Activated naive CD8-positive, alpha-beta T cell treated with anti-CD3 and anti-CD28 coated beads, Interleukin-2, amount 10 ng/mL, durations not matched to agents 7 days and 5 days (primary cell): Measurements from ENCODE around the gene EFNA2. TPM values are rescaled to one million over a fixed set of nuclear protein-coding genes. Genes with fewer than 3 reads are reported as not detected.

ENCODE experiments used
- ATAC-seq: fragments of 150-1000 bp; cut with Tn5 transposase; one replicate; pipeline ENCODE4 v1.10.0; 2021; ENCODE audit warnings: low read depth, moderate library complexity
- POLR2A ChIA-PET: fragments of 350-600 bp; sonication (Branson Sonifier 250); formaldehyde crosslinking; loops from one replicate; lab custom pipeline; 2021; ENCODE audit warnings: antibody characterized with exemption; lab: Charles Lee
- DNase-seq: peaks from one replicate; pipeline ENCODE4 v3.0.0; 2021
- H3K27ac Mint-ChIP-seq: one replicate; pipeline ENCODE4 v1.8.0; 2022; ENCODE audit warnings: mild to moderate bottlenecking, mixed read lengths
- H3K27me3 Mint-ChIP-seq: one replicate; pipeline ENCODE4 v1.8.0; 2022; ENCODE audit warnings: mild to moderate bottlenecking, moderate library complexity, mixed read lengths
- H3K36me3 Mint-ChIP-seq: one replicate; pipeline ENCODE4 v1.8.0; 2021; ENCODE audit warnings: mild to moderate bottlenecking, mixed read lengths
- H3K4me1 Mint-ChIP-seq: one replicate; pipeline ENCODE4 v1.8.0; 2021; ENCODE audit warnings: mixed read lengths
- H3K4me3 Mint-ChIP-seq: one replicate; pipeline ENCODE4 v1.8.0; 2022; ENCODE audit warnings: mild to moderate bottlenecking, moderate library complexity, mixed read lengths
- H3K9me3 Mint-ChIP-seq: one replicate; pipeline ENCODE4 v1.8.0; 2021; ENCODE audit warnings: mixed read lengths
- total RNA-seq, 2 experiments: library from RNA; stranded (reverse); gene quantifications; one replicate each; pipeline ENCODE4 v1.2.3, GENCODE V29; 2021

Gene EFNA2
- total RNA-seq, 2 experiments from 2014 or later, result not detected

- Mint-ChIP-seq H3K4me1 (peaks cover 46% of the 10 kb centered on the region), H3K27ac (peak overlapping the region; percentile 48), H3K9me3 (no peaks in the 10 kb centered on the region), H3K36me3 (peaks cover 42% of the 10 kb centered on the region), H3K27me3 (no peaks in the 10 kb centered on the region), H3K4me3 (peak overlapping the region; percentile 13)
- no peak for ATAC-seq
- POLR2A ChIA-PET, result interaction anchor here (0.8 to 1.7 kb wide), 6 partner anchors 13 to 207 kb away, joined by 3 to 4 read pairs (median 3); partner anchors contain the start of genes ARHGAP45 and POLR2E
- DNase-seq, result no peak
These were observed 12.2 kb upstream of the EFNA2 start for GRCh38 chr19:1273263-1274041.

- POLR2A ChIA-PET, result interaction anchor here (0.8 to 1.7 kb wide), 6 partner anchors 14 to 207 kb away, joined by 3 to 4 read pairs (median 3); partner anchors contain the start of genes ARHGAP45 and POLR2E
- peaks cover 42% of the 10 kb centered on the region for H3K36me3 Mint-ChIP-seq
- no peak for ATAC-seq
- H3K4me1 Mint-ChIP-seq, result peaks cover 41% of the 10 kb centered on the region
- H3K27me3 Mint-ChIP-seq, result no peaks in the 10 kb centered on the region
- H3K9me3 Mint-ChIP-seq, result no peaks in the 10 kb centered on the region
- H3K27ac Mint-ChIP-seq, result peak overlapping the region; percentile 11
- peak overlapping the region; percentile 67 for H3K4me3 Mint-ChIP-seq
- no peak for DNase-seq
These were observed 11.4 kb upstream of the EFNA2 start for GRCh38 chr19:1274081-1274851.

- no peak for ATAC-seq
- Mint-ChIP-seq H3K9me3 (no peaks in the 10 kb centered on the region), H3K36me3 (peaks cover 41% of the 10 kb centered on the region), H3K4me1 (peaks cover 45% of the 10 kb centered on the region), H3K27me3 (no peaks in the 10 kb centered on the region), H3K4me3 (peak overlapping the region; percentile 67), H3K27ac (no peak overlapping the region)
- POLR2A ChIA-PET, result interaction anchor here (0.6 to 1.9 kb wide), 13 partner anchors 8 to 768 kb away, joined by 3 to 20 read pairs (median 4); partner anchors contain the start of gene ATP5F1D
- no peak for DNase-seq
These were observed 10.8 kb upstream of the EFNA2 start for GRCh38 chr19:1274852-1275259.

- Mint-ChIP-seq H3K27ac (peak within 1 kb of the TSS; percentile 95), H3K27me3 (no peaks in the 10 kb centered on the region), H3K4me3 (peak within 1 kb of the TSS; percentile 92), H3K36me3 (peaks cover 36% of the 10 kb centered on the region), H3K4me1 (peaks cover 45% of the 10 kb centered on the region), H3K9me3 (no peaks in the 10 kb centered on the region)
- DNase-seq (peak; percentile 97), ATAC-seq (peak; percentile 83)
- POLR2A ChIA-PET, result interaction anchor here (0.6 to 1.9 kb wide), 14 partner anchors 9 to 769 kb away, joined by 3 to 20 read pairs (median 4); partner anchors contain the start of gene ATP5F1D
These were observed 10.3 kb upstream of the EFNA2 start, which contains the start of gene FAM174C for GRCh38 chr19:1275260-1275975. Gene FAM174C (plus strand): TSS chr19:1275530. CDS start chr19:1275550, 20 bp downstream.

- no peak for DNase-seq
- peak overlapping the region; percentile 92 for H3K4me3 Mint-ChIP-seq
- H3K36me3 Mint-ChIP-seq, result peaks cover 30% of the 10 kb centered on the region
- H3K4me1 Mint-ChIP-seq, result peaks cover 39% of the 10 kb centered on the region
- no peaks in the 10 kb centered on the region for H3K27me3 Mint-ChIP-seq
- no peak for ATAC-seq
- POLR2A ChIA-PET, result interaction anchor here (1.4 to 1.9 kb wide), 4 partner anchors 9 to 107 kb away, joined by 3 to 20 read pairs (median 10); no protein-coding TSS in a partner anchor
- peak overlapping the region; percentile 95 for H3K27ac Mint-ChIP-seq
- no peaks in the 10 kb centered on the region for H3K9me3 Mint-ChIP-seq
These were observed 9.6 kb upstream of the EFNA2 start for GRCh38 chr19:1275976-1276627.

- DNase-seq, result no peak
- no peaks in the 10 kb centered on the region for H3K9me3 Mint-ChIP-seq
- POLR2A ChIA-PET, result interaction anchor here (1.1 to 1.9 kb wide), 3 partner anchors 8 to 33 kb away, joined by 6 to 20 read pairs (median 15); partner anchors contain the start of gene CIRBP
- H3K27me3 Mint-ChIP-seq, result no peaks in the 10 kb centered on the region
- peaks cover 26% of the 10 kb centered on the region for H3K36me3 Mint-ChIP-seq
- H3K4me3 Mint-ChIP-seq, result peak overlapping the region; percentile 92
- H3K4me1 Mint-ChIP-seq, result peaks cover 35% of the 10 kb centered on the region
- H3K27ac Mint-ChIP-seq, result peak overlapping the region; percentile 95
- ATAC-seq, result no peak
These were observed 9.0 kb upstream of the EFNA2 start for GRCh38 chr19:1276628-1277022.

GRCh38 chr19:1277061-1277460 is 8.6 kb upstream of the EFNA2 start:
- POLR2A ChIA-PET, result interaction anchor here (1.1 kb wide), 1 partner anchor 8 kb away, joined by 6 read pairs; the partner anchor contains the start of gene CIRBP
- ATAC-seq (no peak), DNase-seq (no peak)
- Mint-ChIP-seq H3K27me3 (no peaks in the 10 kb centered on the region), H3K27ac (peak overlapping the region; percentile 95), H3K9me3 (no peaks in the 10 kb centered on the region), H3K4me1 (peaks cover 31% of the 10 kb centered on the region), H3K36me3 (peaks cover 22% of the 10 kb centered on the region), H3K4me3 (peak overlapping the region; percentile 92)

- Mint-ChIP-seq H3K27me3 (peaks cover 2% of the 10 kb centered on the region), H3K4me1 (peaks cover 22% of the 10 kb centered on the region), H3K4me3 (no peak overlapping the region), H3K27ac (peak overlapping the region; percentile 38), H3K9me3 (no peaks in the 10 kb centered on the region), H3K36me3 (peaks cover 14% of the 10 kb centered on the region)
- DNase-seq (no peak), ATAC-seq (no peak)
- POLR2A ChIA-PET, result interaction anchor here (1.9 kb wide), 1 partner anchor 9 kb away, joined by 8 read pairs; the partner anchor contains the start of gene CIRBP
These were observed 7.6 kb upstream of the EFNA2 start for GRCh38 chr19:1278074-1278473.

- H3K27ac Mint-ChIP-seq, result no peak overlapping the region
- POLR2A ChIA-PET, result interaction anchor here (0.8 to 1.9 kb wide), 3 partner anchors 10 to 104 kb away, joined by 3 to 8 read pairs (median 3); partner anchors contain the start of gene CIRBP
- H3K4me3 Mint-ChIP-seq, result no peak overlapping the region
- peaks cover 8% of the 10 kb centered on the region for H3K36me3 Mint-ChIP-seq
- H3K4me1 Mint-ChIP-seq, result peaks cover 16% of the 10 kb centered on the region
- DNase-seq, result no peak
- peaks cover 4% of the 10 kb centered on the region for H3K27me3 Mint-ChIP-seq
- no peaks in the 10 kb centered on the region for H3K9me3 Mint-ChIP-seq
- no peak for ATAC-seq
These were observed 6.7 kb upstream of the EFNA2 start for GRCh38 chr19:1278713-1279660.

GRCh38 chr19:1279782-1280341 is 5.8 kb upstream of the EFNA2 start:
- H3K4me3 Mint-ChIP-seq, result no peak overlapping the region
- no peaks in the 10 kb centered on the region for H3K9me3 Mint-ChIP-seq
- H3K4me1 Mint-ChIP-seq, result peaks cover 14% of the 10 kb centered on the region
- ATAC-seq (no peak), DNase-seq (peak; percentile 90)
- POLR2A ChIA-PET, result interaction anchor here (0.8 to 1.9 kb wide), 4 partner anchors 11 to 103 kb away, joined by 3 to 8 read pairs (median 3); partner anchors contain the start of gene CIRBP
- H3K36me3 Mint-ChIP-seq, result peaks cover 8% of the 10 kb centered on the region
- H3K27me3 Mint-ChIP-seq, result peaks cover 13% of the 10 kb centered on the region
- H3K27ac Mint-ChIP-seq, result peak overlapping the region; percentile 65
